Measurements from ENCODE around the gene MRFAP1L1. TPM values are rescaled to one million over a fixed set of nuclear protein-coding genes. Genes with fewer than 3 reads are reported as not detected.

MRFAP1L1 gene
- total and polyA plus RNA-seq, 4 donors = 29.8 to 41.8 (median 30.7) TPM

DNA sequence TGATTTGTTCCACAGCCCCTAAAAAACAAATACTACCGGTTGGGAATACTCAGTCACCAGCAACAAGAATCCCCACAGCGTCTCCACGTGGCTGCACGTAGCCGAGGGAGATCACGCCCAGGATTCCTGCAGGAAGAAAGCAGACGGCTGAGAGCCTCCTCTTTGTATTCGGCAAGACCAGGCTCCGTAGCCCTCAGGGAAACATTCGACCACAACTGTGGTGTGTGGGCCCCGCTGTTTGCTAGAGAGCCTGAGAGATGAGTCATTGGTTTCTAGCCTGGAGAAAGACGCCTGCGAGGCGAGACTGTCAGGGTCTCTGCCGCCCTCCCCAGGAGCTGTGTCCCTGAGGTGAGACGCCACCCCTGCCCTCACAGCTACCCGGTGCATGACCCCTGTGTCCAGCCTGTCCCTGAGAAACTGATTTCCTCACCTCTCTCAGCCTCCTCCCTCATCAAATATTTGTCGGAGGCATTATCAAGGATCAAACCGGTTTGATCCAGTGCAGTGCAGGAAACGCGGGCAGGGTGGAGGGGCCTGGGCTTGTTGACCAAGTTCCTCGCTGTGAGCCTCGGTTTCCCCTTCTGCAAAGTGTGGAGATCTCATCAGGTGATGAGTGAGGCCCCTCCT lies 20.7 kb downstream of the MRFAP1L1 start:
- H3K9ac ChIP-seq (ENCODE audit: low read depth in 1 of 2, low read length in 2 of 2) = no peak overlapping the region
- 44% methylated on average over 23 of the region's 23 CpGs for WGBS
- H3K4me1 ChIP-seq (ENCODE audit: control insufficient read depth in 4 of 4, insufficient read depth in 4 of 4, low read length in 3 of 4) = peaks cover 11 to 25% (median 19%) of the 10 kb centered on the region in 4 donors
- TF ChIP-seq RAD21 (IDR thresholded peaks at IDR 0.05) (no peak), EGR1 (IDR thresholded peaks at IDR 0.05; ENCODE audit: low read depth in 2 of 2) (no peak), FOXA2 (IDR thresholded peaks at IDR 0.05) (peak; percentile 58), YY1 (IDR thresholded peaks at IDR 0.05) (peak; percentile 78), JUND (IDR thresholded peaks at IDR 0.05) (peak; percentile 16 to 35), FOXA1 (IDR thresholded peaks at IDR 0.05) (peak; percentile 29), HNF4A (conservative IDR thresholded peaks at IDR 0.05) (peak; percentile 22 to 72), SP1 (IDR thresholded peaks at IDR 0.05) (peak; percentile 58), NR2F2 (IDR thresholded peaks at IDR 0.05) (no peak), GABPA (IDR thresholded peaks at IDR 0.05 in 1 of 2, conservative IDR thresholded peaks at IDR 0.05 in 1 of 2) (no peak), TAF1 (conservative IDR thresholded peaks at IDR 0.05) (no peak), RXRA (IDR thresholded peaks at IDR 0.05) (peak; percentile 43 to 92), HNF4G (IDR thresholded peaks at IDR 0.05) (no peak)
- TF ChIP-seq, protein P1, sequence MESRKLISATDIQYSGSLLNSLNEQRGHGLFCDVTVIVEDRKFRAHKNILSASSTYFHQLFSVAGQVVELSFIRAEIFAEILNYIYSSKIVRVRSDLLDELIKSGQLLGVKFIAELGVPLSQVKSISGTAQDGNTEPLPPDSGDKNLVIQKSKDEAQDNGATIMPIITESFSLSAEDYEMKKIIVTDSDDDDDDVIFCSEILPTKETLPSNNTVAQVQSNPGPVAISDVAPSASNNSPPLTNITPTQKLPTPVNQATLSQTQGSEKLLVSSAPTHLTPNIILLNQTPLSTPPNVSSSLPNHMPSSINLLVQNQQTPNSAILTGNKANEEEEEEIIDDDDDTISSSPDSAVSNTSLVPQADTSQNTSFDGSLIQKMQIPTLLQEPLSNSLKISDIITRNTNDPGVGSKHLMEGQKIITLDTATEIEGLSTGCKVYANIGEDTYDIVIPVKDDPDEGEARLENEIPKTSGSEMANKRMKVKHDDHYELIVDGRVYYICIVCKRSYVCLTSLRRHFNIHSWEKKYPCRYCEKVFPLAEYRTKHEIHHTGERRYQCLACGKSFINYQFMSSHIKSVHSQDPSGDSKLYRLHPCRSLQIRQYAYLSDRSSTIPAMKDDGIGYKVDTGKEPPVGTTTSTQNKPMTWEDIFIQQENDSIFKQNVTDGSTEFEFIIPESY (IDR thresholded peaks at IDR 0.05) = no peak
- TF ChIP-seq, protein P2, sequence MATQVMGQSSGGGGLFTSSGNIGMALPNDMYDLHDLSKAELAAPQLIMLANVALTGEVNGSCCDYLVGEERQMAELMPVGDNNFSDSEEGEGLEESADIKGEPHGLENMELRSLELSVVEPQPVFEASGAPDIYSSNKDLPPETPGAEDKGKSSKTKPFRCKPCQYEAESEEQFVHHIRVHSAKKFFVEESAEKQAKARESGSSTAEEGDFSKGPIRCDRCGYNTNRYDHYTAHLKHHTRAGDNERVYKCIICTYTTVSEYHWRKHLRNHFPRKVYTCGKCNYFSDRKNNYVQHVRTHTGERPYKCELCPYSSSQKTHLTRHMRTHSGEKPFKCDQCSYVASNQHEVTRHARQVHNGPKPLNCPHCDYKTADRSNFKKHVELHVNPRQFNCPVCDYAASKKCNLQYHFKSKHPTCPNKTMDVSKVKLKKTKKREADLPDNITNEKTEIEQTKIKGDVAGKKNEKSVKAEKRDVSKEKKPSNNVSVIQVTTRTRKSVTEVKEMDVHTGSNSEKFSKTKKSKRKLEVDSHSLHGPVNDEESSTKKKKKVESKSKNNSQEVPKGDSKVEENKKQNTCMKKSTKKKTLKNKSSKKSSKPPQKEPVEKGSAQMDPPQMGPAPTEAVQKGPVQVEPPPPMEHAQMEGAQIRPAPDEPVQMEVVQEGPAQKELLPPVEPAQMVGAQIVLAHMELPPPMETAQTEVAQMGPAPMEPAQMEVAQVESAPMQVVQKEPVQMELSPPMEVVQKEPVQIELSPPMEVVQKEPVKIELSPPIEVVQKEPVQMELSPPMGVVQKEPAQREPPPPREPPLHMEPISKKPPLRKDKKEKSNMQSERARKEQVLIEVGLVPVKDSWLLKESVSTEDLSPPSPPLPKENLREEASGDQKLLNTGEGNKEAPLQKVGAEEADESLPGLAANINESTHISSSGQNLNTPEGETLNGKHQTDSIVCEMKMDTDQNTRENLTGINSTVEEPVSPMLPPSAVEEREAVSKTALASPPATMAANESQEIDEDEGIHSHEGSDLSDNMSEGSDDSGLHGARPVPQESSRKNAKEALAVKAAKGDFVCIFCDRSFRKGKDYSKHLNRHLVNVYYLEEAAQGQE (IDR thresholded peaks at IDR 0.05) = no peak
- TF ChIP-seq, protein P3, sequence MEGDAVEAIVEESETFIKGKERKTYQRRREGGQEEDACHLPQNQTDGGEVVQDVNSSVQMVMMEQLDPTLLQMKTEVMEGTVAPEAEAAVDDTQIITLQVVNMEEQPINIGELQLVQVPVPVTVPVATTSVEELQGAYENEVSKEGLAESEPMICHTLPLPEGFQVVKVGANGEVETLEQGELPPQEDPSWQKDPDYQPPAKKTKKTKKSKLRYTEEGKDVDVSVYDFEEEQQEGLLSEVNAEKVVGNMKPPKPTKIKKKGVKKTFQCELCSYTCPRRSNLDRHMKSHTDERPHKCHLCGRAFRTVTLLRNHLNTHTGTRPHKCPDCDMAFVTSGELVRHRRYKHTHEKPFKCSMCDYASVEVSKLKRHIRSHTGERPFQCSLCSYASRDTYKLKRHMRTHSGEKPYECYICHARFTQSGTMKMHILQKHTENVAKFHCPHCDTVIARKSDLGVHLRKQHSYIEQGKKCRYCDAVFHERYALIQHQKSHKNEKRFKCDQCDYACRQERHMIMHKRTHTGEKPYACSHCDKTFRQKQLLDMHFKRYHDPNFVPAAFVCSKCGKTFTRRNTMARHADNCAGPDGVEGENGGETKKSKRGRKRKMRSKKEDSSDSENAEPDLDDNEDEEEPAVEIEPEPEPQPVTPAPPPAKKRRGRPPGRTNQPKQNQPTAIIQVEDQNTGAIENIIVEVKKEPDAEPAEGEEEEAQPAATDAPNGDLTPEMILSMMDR (IDR thresholded peaks at IDR 0.05; ENCODE audit: low read depth, low read length, missing input control) = no peak
- TF ChIP-seq, protein P4, sequence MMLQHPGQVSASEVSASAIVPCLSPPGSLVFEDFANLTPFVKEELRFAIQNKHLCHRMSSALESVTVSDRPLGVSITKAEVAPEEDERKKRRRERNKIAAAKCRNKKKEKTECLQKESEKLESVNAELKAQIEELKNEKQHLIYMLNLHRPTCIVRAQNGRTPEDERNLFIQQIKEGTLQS (IDR thresholded peaks at IDR 0.05) = no peak
- TF ChIP-seq, protein P5, sequence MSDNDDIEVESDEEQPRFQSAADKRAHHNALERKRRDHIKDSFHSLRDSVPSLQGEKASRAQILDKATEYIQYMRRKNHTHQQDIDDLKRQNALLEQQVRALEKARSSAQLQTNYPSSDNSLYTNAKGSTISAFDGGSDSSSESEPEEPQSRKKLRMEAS (IDR thresholded peaks at IDR 0.05) = no peak
- no peak overlapping the region for H3K4me3 ChIP-seq (ENCODE audit: low read depth in 1 of 3, low read length in 3 of 3)
- H3K27me3 ChIP-seq (ENCODE audit: control insufficient read depth in 4 of 4, insufficient read depth in 4 of 4, low read length in 3 of 4) = no peaks in the 10 kb centered on the region
- no peak for DNase-seq (ENCODE audit: low spot score)
- H3K36me3 ChIP-seq (ENCODE audit: control insufficient read depth in 4 of 4, insufficient read depth in 3 of 4, low read depth in 1 of 4, low read length in 3 of 4) = no peaks in the 10 kb centered on the region
- H3K27ac ChIP-seq (ENCODE audit: low read depth in 1 of 2, low read length in 2 of 2) = peak overlapping the region; percentile 21 to 72
- H3K9me3 ChIP-seq (ENCODE audit: control insufficient read depth in 4 of 4, low read length in 3 of 4) = no peaks in the 10 kb centered on the region
